Sigmoid colon (tissue), 4 donors: ENCODE measurements around the gene PDE7B.

ENCODE experiments used
- CTCF ChIP-seq, 4 experiments: fragments of 450-650 bp in 3 of 4; fragments of 200-600 bp in 1 of 4; IDR thresholded peaks; one replicate each; pipeline ENCODE4 v1.5.1; 2016 to 2019; ENCODE audit warnings: antibody characterized with exemption in 4 of 4, mild to moderate bottlenecking in 3 of 4, moderate library complexity in 2 of 4
- EP300 ChIP-seq, 4 donors: sonication (generic); formaldehyde crosslinking; IDR thresholded peaks; one replicate each; pipeline ENCODE4 v1.6.1; 2017; ENCODE audit warnings: antibody characterized with exemption in 4 of 4
- POLR2A ChIP-seq, 2 donors: fragments of 450-650 bp; IDR thresholded peaks; one replicate each; pipeline ENCODE4 v1.6.1; 2016; ENCODE audit warnings: antibody characterized with exemption in 2 of 2, mild to moderate bottlenecking in 2 of 2, moderate library complexity in 2 of 2
- POLR2AphosphoS5 ChIP-seq, 4 donors: sonication (generic); formaldehyde crosslinking; IDR thresholded peaks; one replicate each; pipeline ENCODE4 v1.6.1; 2017; ENCODE audit warnings: antibody characterized with exemption in 4 of 4

DNA sequence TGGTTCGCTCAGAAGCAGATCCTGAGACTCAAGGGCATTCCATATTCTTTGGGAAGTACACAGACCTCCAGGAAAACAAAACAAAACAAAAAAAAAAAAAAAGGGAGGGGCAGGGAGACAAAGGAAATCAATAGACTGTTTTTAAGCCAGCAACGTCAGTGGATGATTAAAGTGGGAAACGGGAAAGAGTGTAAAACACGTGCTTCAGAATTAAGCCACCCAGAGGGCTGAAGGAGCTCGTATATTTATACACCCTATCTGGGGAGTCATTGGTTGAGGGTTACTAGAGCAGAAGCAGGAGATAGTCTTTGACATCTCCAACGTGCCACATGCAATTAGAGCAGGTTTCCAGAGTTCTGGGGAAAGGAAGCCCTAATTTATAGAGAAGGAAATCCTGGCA is 26.2 kb downstream of the PDE7B start:
- TF ChIP-seq CTCF (IDR thresholded peaks at IDR 0.05) (no peak), POLR2AphosphoS5 (IDR thresholded peaks at IDR 0.05) (no peak), POLR2A (IDR thresholded peaks at IDR 0.05) (no peak), EP300 (IDR thresholded peaks at IDR 0.05) (no peak)
